Measurements from ENCODE around the gene STAG1.
"Not testable (repeated sequence)": the region's sequence is repeated elsewhere in the genome, so short reads cannot be mapped to it uniquely, and the experiment has no call there.

The STAG1 gene

GRCh38 chr3:136708333-136708985, 43.7 kb downstream of the STAG1 start:
- in situ Hi-C loops (cut with HindIII; ENCODE audit: low sequenced_read_pairs), result no loop called here

GRCh38 chr3:136703429-136703828, 48.7 kb downstream of the STAG1 start:
- in situ Hi-C loops (cut with HindIII; ENCODE audit: low sequenced_read_pairs), result no loop called here

- in situ Hi-C loops (cut with HindIII; ENCODE audit: low sequenced_read_pairs), result no loop called here
Measured at GRCh38 chr3:136699271-136699828, 52.8 kb downstream of the STAG1 start.

GRCh38 chr3:136698361-136698760, 53.8 kb downstream of the STAG1 start:
- in situ Hi-C loops (cut with HindIII; ENCODE audit: low sequenced_read_pairs), result no loop called here

DNA sequence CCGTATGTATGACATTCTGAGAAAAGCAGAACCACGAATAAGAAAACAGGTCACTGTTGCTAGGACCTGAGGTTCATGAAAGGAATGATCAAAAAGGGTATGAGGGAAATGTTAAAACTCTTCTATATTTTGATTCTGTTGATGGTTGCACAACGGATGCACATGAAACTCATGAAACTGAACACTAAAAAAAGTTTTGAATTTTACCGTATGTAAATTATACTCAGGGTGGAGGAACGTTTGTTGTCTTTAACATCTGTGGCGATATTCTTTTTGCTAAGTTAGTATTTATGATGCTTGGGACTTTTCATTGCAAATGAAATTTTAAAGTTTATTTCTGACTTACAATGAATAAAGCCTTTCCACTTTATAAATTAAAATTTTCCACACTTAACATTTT, 55.4 kb downstream of the STAG1 start:
- in situ Hi-C loops (cut with HindIII; ENCODE audit: low sequenced_read_pairs), result no loop called here

- in situ Hi-C loops (cut with HindIII; ENCODE audit: low sequenced_read_pairs), result no loop called here
Measured at GRCh38 chr3:136694321-136694720, 57.9 kb downstream of the STAG1 start.

DNA sequence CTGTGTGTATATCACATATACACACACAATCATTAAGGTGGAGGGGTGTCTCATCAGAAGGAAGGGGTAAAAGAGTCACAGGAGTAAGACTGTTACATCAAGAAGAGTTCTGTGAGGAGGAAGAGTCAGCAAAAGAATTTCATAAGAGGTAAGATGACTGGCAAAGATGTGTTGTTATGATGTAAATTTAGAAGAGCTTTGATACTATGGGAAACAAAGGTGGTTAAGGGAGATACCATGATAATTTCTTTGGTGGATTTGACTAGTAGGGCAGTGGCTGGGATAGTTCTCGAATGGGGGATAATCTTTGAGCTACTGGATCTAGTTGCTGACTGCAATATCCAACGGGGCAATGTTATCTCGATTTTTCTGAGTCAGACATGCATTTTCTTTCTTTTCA, 61.6 kb downstream of the STAG1 start:
- in situ Hi-C loops (cut with HindIII; ENCODE audit: low sequenced_read_pairs), result no loop called here

DNA sequence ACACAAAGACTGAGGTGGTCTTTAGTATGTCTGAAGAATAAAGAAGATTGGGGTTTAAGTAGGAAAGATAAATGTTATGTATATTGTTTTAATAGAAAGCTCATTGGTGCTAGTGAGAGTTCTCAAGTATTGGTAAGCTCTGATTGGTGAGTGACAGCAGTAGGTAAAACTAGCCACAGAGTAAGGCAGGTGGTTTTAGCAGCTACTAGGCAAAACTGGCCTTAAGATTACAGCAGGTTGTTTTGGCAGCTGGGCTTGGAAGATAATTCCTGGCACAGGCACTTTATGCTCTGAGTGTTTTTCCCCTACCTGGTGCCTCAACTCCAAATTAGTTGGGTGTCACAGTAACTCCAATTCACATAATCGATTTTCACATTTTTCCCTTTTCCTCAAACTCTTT, 66.3 kb downstream of the STAG1 start:
- in situ Hi-C loops (cut with HindIII; ENCODE audit: low sequenced_read_pairs), result no loop called here

DNA sequence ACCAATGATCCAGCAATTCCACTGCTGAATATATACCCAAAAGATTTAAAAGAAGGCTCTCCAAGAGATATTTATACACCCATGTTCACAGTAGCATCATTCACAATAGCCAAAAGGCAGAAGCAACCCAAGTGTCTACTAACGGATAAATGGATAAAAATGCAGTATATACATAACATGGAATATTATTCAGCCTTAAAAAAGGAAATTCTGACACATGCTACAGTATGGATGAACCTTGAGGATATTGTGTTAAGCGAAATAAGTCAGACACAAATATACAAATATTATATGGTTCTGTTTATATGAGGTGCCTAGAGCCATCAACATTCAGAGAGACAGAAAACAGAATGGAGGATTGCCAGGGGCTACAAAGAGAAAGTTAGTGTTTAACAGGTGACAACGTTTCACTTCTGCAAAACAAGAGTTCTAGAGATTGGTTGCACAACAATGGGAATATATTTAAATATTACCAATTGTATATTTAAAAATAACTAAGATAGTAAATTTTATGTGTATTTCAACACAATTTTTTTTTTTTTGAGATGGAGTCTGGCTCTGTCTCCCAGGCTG, 69.4 kb downstream of the STAG1 start:
- in situ Hi-C loops (cut with HindIII; ENCODE audit: low sequenced_read_pairs), result no loop called here

GRCh38 chr3:136678981-136679380, 73.2 kb downstream of the STAG1 start:
- in situ Hi-C loops (cut with HindIII; ENCODE audit: low sequenced_read_pairs), result no loop called here

DNA sequence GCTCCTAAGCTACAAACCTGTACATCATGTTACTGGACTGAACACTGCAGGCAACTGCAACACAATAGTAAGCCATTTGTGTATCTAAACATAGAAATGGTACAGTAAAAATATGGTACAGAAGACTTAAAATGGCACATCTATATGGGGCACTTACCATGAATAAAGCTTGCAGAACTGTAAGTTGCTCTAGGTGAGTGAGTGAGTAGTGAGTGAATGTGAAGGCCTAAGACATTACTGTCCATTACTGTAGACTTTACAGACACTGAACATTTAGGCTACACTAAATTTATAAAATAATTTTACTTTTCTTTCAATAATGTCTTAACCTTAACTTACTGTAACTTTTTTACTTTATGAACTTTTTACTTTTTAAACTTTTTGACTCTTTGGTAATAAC, 76.2 kb downstream of the STAG1 start:
- in situ Hi-C loops (cut with HindIII; ENCODE audit: low sequenced_read_pairs), result no loop called here

DNA sequence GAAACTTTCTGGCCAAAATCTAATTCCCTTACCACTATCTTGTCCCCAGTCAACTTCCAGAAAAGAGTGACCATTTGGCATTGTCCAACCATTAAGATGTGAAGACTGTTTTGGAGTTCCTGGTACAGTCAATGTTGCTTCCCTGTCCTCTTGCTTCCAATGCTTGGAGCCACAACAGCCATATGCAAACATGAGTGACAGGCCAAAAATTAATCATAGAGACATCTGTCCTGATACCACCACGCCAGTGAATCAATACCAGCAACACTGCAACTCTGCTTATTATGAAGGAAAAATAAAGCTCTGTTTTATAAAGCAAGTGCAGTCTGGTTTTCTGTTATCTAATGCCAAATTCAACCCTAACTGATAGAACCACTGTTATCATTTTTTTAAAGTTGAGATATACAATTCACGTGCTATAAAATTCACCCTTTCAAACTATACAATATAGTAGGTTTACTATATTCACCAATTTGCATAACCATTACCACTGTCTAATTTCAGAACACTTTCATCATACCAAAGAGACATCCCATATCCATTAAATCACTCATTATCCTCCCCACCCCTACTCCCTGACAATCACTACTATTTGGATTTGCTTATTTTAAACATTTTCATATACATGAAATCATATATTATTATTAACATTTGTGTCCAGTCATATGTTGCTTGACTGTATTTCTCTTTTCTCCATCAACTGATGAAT, 76.9 kb downstream of the STAG1 start:
- in situ Hi-C loops (cut with HindIII; ENCODE audit: low sequenced_read_pairs), result no loop called here

DNA sequence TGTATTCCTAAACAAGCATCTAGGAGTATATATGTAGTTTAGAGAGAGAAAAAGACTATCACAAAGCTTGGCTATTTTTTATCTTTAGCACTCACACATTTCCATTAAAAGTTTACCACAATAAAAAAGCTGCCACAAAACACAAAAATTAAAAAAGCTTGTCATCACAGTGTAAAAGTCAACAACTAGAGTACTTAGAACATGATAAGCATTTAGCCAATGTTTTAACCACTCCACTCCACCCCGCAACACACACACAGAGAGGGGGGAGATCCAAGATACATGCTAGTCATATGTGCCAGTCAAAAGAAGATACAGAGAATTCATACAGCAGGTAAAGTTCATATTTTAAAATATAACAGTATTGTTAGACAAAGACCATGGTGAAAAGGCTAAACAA, 79.7 kb downstream of the STAG1 start:
- in situ Hi-C loops (cut with HindIII; ENCODE audit: low sequenced_read_pairs), result no loop called here

DNA sequence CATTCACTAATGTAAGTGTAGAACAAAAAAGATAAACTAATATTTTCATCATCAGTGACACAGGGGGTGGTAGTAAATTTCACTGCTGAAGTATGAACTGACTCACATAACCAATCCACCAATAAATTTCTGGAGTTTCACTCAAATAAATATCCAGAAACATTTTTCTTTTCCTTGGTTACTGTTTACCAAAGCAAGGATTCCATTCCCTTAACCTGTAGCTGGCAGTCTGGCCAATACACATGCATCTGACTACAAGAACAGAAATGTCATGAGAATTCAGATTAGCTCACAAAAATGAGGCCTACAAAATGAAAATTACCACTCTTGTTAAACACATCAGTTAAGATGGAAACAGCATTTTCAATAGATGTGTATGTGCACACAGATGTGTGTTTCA, 80.3 kb downstream of the STAG1 start:
- in situ Hi-C loops (cut with HindIII; ENCODE audit: low sequenced_read_pairs), result no loop called here

GRCh38 chr3:136670166-136670565, 82.0 kb downstream of the STAG1 start:
- in situ Hi-C loops (cut with HindIII; ENCODE audit: low sequenced_read_pairs), result no loop called here

DNA sequence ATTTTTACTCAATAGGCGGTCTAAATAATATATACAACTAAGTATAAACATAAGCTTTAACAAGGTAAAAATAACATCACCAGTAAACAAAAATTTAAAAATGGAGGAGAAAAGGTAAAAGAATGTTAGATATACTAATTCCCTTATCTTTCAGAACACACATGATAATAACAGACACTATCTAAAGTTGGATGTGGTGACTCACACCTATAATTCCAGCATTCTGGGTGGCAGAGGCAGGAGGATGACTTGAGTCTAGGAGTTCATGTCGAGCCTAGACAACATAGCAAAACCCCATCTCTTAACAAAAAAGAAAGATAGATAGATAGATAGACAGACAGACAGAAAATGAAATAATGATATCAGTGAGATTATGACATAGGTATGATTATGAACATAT, 85.1 kb downstream of the STAG1 start:
- in situ Hi-C loops (cut with HindIII; ENCODE audit: low sequenced_read_pairs), result no loop called here

DNA sequence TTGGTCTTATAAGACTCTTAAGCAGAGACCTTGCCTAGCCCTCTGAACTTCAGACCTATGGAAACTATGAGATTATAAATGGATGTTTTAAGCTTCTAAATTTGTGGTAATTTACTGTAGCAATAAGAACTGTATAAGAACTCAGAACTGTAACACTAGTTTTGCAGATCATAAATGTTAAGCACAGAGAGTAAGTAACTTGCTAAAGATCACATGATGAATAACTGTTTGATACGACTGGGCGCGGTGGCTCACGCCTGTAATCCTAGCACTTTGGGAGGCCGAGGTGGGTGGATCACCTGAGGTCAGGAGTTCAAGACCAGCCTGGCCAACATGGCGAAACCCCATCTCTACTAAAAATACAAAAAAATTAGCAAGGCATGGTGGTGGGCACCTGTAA, 85.9 kb downstream of the STAG1 start:
- in situ Hi-C loops (cut with HindIII; ENCODE audit: low sequenced_read_pairs), result not testable (repeated sequence)

- in situ Hi-C loops (cut with HindIII; ENCODE audit: low sequenced_read_pairs), result no loop called here
Measured at GRCh38 chr3:136664771-136665170, 87.4 kb downstream of the STAG1 start.

GRCh38 chr3:136661282-136661681, 90.9 kb downstream of the STAG1 start:
- in situ Hi-C loops (cut with HindIII; ENCODE audit: low sequenced_read_pairs), result no loop called here

DNA sequence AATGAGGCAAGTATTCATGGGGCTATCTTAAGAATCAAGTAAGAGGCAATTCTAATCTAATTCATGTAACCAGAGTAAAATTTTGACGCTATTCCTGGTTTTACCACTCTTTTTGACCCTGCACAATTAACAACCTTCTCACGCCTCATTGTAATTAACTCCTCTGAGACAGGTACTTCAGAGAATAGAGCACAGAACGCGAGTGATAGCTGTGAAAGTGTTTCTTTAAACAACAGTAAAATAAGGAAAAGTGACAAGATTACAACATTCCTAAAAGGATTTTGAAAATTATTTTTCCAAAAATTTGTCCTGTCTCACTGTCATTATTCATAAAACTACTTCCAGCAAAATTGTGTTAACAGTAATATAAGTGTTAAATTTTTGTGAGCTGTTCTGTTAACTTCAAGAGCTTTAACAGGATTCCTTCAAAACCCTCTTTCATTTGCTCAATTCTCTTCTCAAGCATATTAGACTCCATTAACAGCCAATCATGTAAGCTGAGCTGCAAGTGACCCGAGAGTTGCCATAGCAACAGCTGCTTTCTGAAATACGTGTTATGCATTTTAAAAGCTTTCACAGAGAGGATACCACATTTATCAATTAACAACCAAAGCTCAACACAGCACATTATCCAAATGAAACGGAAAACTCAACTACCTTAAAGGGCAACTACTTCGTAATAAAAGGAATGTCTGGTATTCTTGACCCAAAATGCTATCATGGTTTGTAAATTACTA, 93.1 kb downstream of the STAG1 start:
- in situ Hi-C loops (cut with HindIII; ENCODE audit: low sequenced_read_pairs), result no loop called here

GRCh38 chr3:136657526-136657925, 94.7 kb downstream of the STAG1 start:
- in situ Hi-C loops (cut with HindIII; ENCODE audit: low sequenced_read_pairs), result no loop called here

Data from DLD1 (cell line).